Caco-2 (cell line): ENCODE measurements around the gene MYO9B. TPM values are rescaled to one million over a fixed set of nuclear protein-coding genes. Genes with fewer than 3 reads are reported as not detected.
A peak's percentile ranks its signal among the peaks of the same experiment; 100 is the strongest.

Experiments
- BruUV-seq: library from RNA; stranded (reverse); fragments of 400-500 nt; replicated peaks from 2 replicates; lab custom pipeline; 2021; lab: Mats Ljungman, UMichigan
- CTCF ChIA-PET: fragments of 300-600 bp; sonication (Branson Sonifier 250); formaldehyde crosslinking; loops from one replicate; lab custom pipeline; 2022; ENCODE audit warnings: antibody characterized with exemption; lab: Charles Lee
- POLR2A ChIA-PET: fragments of 300-600 bp; sonication (Branson Sonifier 250); formaldehyde crosslinking; loops from one replicate; lab custom pipeline; 2022; ENCODE audit warnings: antibody characterized with exemption; lab: Charles Lee
- DNase-seq, 2 experiments: peaks; one replicate each; pipeline versions ENCODE4 v3.0.0 to v3.0.0-alpha.2; 2020 to 2022
- H3K27me3 ChIP-seq: replicated peaks from 2 replicates; pipeline ENCODE4 v1.6.0; 2011; ENCODE audit warnings: low read length; ENCODE audit not compliant: control insufficient read depth, insufficient read depth
- H3K36me3 ChIP-seq: 2 replicates; pipeline ENCODE4 v1.5.1; 2011; ENCODE audit warnings: low read length; ENCODE audit not compliant: control insufficient read depth, insufficient read depth
- H3K4me1 ChIP-seq: fragments of 250-450 bp; sonication (Bioruptor Pico); 2 replicates; pipeline ENCODE4 v1.5.1; 2020; ENCODE audit warnings: mild to moderate bottlenecking
- H3K4me3 ChIP-seq: 2 replicates; pipeline ENCODE4 v1.5.1; 2011; ENCODE audit warnings: low read depth, mild to moderate bottlenecking, control low read depth, low read length
- H3K9me3 ChIP-seq: fragments of 250-450 bp; sonication (Bioruptor Pico); 2 replicates; pipeline ENCODE4 v1.5.1; 2020; ENCODE audit warnings: mild to moderate bottlenecking, moderate library complexity
- H3K27ac Mint-ChIP-seq: one replicate; pipeline ENCODE4 v1.8.0; 2022; ENCODE audit warnings: mixed read lengths; ENCODE audit not compliant: unreplicated experiment
- H3K27me3 Mint-ChIP-seq: one replicate; pipeline ENCODE4 v1.8.0; 2022; ENCODE audit warnings: mixed read lengths; ENCODE audit not compliant: insufficient read depth, unreplicated experiment
- H3K36me3 Mint-ChIP-seq: one replicate; pipeline ENCODE4 v1.8.0; 2022; ENCODE audit warnings: mild to moderate bottlenecking, mixed read lengths; ENCODE audit not compliant: insufficient read depth, unreplicated experiment
- H3K4me1 Mint-ChIP-seq: one replicate; pipeline ENCODE4 v1.8.0; 2022; ENCODE audit warnings: low read depth, mixed read lengths; ENCODE audit not compliant: unreplicated experiment
- H3K4me3 Mint-ChIP-seq: one replicate; pipeline ENCODE4 v1.8.0; 2022; ENCODE audit warnings: mild to moderate bottlenecking, moderate library complexity, mixed read lengths; ENCODE audit not compliant: unreplicated experiment
- H3K9me3 Mint-ChIP-seq: one replicate; pipeline ENCODE4 v1.8.0; 2022; ENCODE audit warnings: mixed read lengths; ENCODE audit not compliant: unreplicated experiment
- CTCF ChIP-seq, 2 experiments: fragments of 200-600 bp in 1 of 2; IDR thresholded peaks; 1 replicate in 1 of 2; 2 replicates in 1 of 2; pipeline versions ENCODE4 v1.5.1 to v1.8.0; 2011 to 2022; ENCODE audit warnings: antibody characterized with exemption in 1 of 2, control low read depth in 1 of 2, inconsistent platforms in 1 of 2, low read depth in 1 of 2, low read length in 1 of 2, mild to moderate bottlenecking in 1 of 2, moderate library complexity in 1 of 2; ENCODE audit not compliant: insufficient read depth in 1 of 2, severe bottlenecking in 1 of 2, unreplicated experiment in 1 of 2
- intact Hi-C: fragments of 100-400 bp; cut with micrococcal nuclease; formaldehyde crosslinking; loops from one replicate; pipeline ENCODE4 v1.10.0; 2022; ENCODE audit not compliant: unreplicated experiment
- total RNA-seq: library from RNA; stranded (reverse); gene quantifications from 2 replicates; pipeline ENCODE4 v1.2.3, GENCODE V29; 2022

Gene MYO9B
- total RNA-seq, 1 experiment from 2014 or later = 47.6 TPM

GRCh38 chr19:17202713-17203112, 127.1 kb downstream of the MYO9B start:
- CTCF ChIA-PET = interaction anchor here (0.7 kb wide), 1 partner anchor 9 kb away, joined by 3 read pairs; no protein-coding TSS in a partner anchor

GRCh38 chr19:17205237-17206140, 129.9 kb downstream of the MYO9B start:
- no peak overlapping the region for H3K4me3 Mint-ChIP-seq
- no TSS peak for BruUV-seq
- TF ChIP-seq CTCF (IDR thresholded peaks at IDR 0.05; ENCODE audit: insufficient read depth in 1 of 2, low read depth in 1 of 2, low read length in 1 of 2, severe bottlenecking in 1 of 2, unreplicated experiment in 1 of 2) = peak; percentile 54 to 86
- intact Hi-C loops = loop anchor here (1.0 kb wide), 1 partner anchor 77 kb away; no protein-coding TSS in a partner anchor
- CTCF ChIA-PET = interaction anchor here (1.3 kb wide), 1 partner anchor 77 kb away, joined by 6 read pairs; the partner anchor contains the start of gene ANKLE1
- H3K36me3 Mint-ChIP-seq = peaks cover 34% of the 10 kb centered on the region
- H3K9me3 Mint-ChIP-seq = no peaks in the 10 kb centered on the region
- Histone ChIP-seq H3K9me3 (no peaks in the 10 kb centered on the region), H3K36me3 (no peaks in the 10 kb centered on the region), H3K4me3 (no peak overlapping the region), H3K27me3 (no peaks in the 10 kb centered on the region), H3K4me1 (no peaks in the 10 kb centered on the region)
- no peak overlapping the region for H3K27ac Mint-ChIP-seq
- DNase-seq = peak; percentile 59 to 73
- POLR2A ChIA-PET = interaction anchor here (0.9 kb wide), 1 partner anchor 10 kb away, joined by 3 read pairs; the partner anchor contains the start of gene USE1
- H3K27me3 Mint-ChIP-seq = no peaks in the 10 kb centered on the region
- H3K4me1 Mint-ChIP-seq = no peaks in the 10 kb centered on the region

More at GRCh38 chr19:17202713-17203112, 127.1 kb downstream of the MYO9B start:
- BruUV-seq = no TSS peak
- H3K4me1 Mint-ChIP-seq = no peaks in the 10 kb centered on the region
- no peak overlapping the region for H3K4me3 ChIP-seq
- H3K9me3 ChIP-seq = no peaks in the 10 kb centered on the region
- POLR2A ChIA-PET = no interaction called here
- intact Hi-C loops = no loop called here
- no peak overlapping the region for H3K27ac Mint-ChIP-seq
- H3K4me1 ChIP-seq = no peaks in the 10 kb centered on the region
- H3K27me3 Mint-ChIP-seq = no peaks in the 10 kb centered on the region
- H3K4me3 Mint-ChIP-seq = no peak overlapping the region
- no peaks in the 10 kb centered on the region for H3K9me3 Mint-ChIP-seq
- TF ChIP-seq CTCF (IDR thresholded peaks at IDR 0.05; ENCODE audit: insufficient read depth in 1 of 2, low read depth in 1 of 2, low read length in 1 of 2, severe bottlenecking in 1 of 2, unreplicated experiment in 1 of 2) = no peak
- DNase-seq = no peak
- peaks cover 36% of the 10 kb centered on the region for H3K36me3 Mint-ChIP-seq
- H3K36me3 ChIP-seq = no peaks in the 10 kb centered on the region
- H3K27me3 ChIP-seq = no peaks in the 10 kb centered on the region

DNA sequence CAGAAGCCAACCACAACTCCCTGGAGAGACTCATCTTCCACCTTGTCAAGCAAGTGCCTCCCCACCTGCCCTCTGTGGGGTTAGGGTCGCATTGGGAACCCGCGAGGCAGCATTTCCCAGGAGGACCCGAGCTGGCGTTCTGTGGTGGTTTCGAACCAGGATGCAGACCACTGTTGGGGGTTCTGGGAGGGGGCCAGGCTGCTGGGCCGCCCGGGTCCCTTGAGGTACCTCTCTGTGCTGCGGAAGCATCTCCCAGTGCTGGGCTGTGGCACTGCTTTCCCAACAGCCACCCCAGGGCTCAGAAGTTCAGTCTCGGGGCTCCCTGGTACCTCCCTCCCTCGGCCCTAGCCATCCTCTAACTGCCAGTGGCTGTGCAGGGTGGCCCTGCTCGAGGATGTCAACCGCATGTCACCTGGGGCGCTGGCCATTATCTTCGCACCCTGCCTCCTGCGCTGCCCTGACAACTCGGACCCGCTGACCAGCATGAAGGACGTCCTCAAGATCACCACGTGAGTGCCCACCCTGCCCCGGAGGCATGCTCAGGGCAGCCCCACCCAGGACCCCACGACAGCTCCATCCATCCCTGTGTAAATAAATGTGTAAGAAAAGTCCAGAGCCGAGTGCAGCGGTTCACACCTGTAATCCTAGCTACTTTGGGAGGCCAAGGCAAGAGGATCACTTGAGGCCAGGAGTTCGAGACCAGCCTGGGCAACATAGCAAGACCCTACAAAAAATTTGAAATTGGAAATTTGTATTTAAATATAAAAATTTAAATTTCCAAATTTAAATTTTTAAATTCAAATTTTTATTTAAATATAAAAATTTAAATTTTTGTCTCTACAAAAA, 131.4 kb downstream of the MYO9B start:
- Mint-ChIP-seq H3K4me1 (no peaks in the 10 kb centered on the region), H3K27ac (no peak overlapping the region), H3K36me3 (peaks cover 28% of the 10 kb centered on the region), H3K27me3 (no peaks in the 10 kb centered on the region), H3K9me3 (no peaks in the 10 kb centered on the region), H3K4me3 (no peak overlapping the region)
- H3K36me3 ChIP-seq = peaks cover 1% of the 10 kb centered on the region; the same call in 1 of the 2 replicates
- no peak for TF ChIP-seq CTCF (IDR thresholded peaks at IDR 0.05; ENCODE audit: insufficient read depth in 1 of 2, low read depth in 1 of 2, low read length in 1 of 2, severe bottlenecking in 1 of 2, unreplicated experiment in 1 of 2)
- no peaks in the 10 kb centered on the region for H3K27me3 ChIP-seq
- DNase-seq = no peak
- CTCF ChIA-PET = no interaction called here
- POLR2A ChIA-PET = interaction anchor here (0.9 kb wide), 1 partner anchor 8 kb away, joined by 3 read pairs; the partner anchor contains the start of gene USE1
- no peaks in the 10 kb centered on the region for H3K9me3 ChIP-seq
- H3K4me1 ChIP-seq = no peaks in the 10 kb centered on the region
- intact Hi-C loops = no loop called here
- no TSS peak for BruUV-seq
- H3K4me3 ChIP-seq = no peak overlapping the region
